Cardiac fibroblast (primary cell): ENCODE results near the gene RNF223.

Source experiments
- DNase-seq, 2 donors: peaks; one replicate each; pipeline versions ENCODE4 v3.0.0 to v3.0.0-alpha.2; 2010; ENCODE audit warnings: low read depth in 2 of 2
- H3K4me3 ChIP-seq, 2 donors: replicated peaks in 1 of 2; 1 replicate in 1 of 2; 2 replicates in 1 of 2; pipeline ENCODE4 v1.5.1; 2011; ENCODE audit warnings: low read depth in 2 of 2, low read length in 2 of 2, mild to moderate bottlenecking in 2 of 2, moderate library complexity in 1 of 2
- CTCF ChIP-seq: IDR thresholded peaks from one replicate; pipeline ENCODE4 v1.5.1; 2011; ENCODE audit warnings: low read depth, mild to moderate bottlenecking, low read length, inconsistent platforms

RNF223 gene

GRCh38 chr1:1085171-1085841, 11.2 kb upstream of the RNF223 start:
- DNase-seq = no peak
- no peak overlapping the region for H3K4me3 ChIP-seq
- TF ChIP-seq CTCF = no peak

- no peak for TF ChIP-seq CTCF
- H3K4me3 ChIP-seq = no peak overlapping the region
- DNase-seq = no peak
Observed at GRCh38 chr1:1084372-1085170, 10.5 kb upstream of the RNF223 start.

- TF ChIP-seq CTCF = no peak
- DNase-seq = no peak
- no peak overlapping the region for H3K4me3 ChIP-seq
Observed at GRCh38 chr1:1083416-1084371, 9.6 kb upstream of the RNF223 start.

- H3K4me3 ChIP-seq = no peak overlapping the region
- TF ChIP-seq CTCF = no peak
- no peak for DNase-seq
Observed at GRCh38 chr1:1082776-1083415, 8.8 kb upstream of the RNF223 start.

GRCh38 chr1:1082239-1082775, 8.2 kb upstream of the RNF223 start:
- H3K4me3 ChIP-seq = no peak overlapping the region
- DNase-seq = no peak
- no peak for TF ChIP-seq CTCF
